H1 (cell line): ENCODE data around the gene FAM209B. TPM values are rescaled to one million over a fixed set of nuclear protein-coding genes. Genes with fewer than 3 reads are reported as not detected.

Experiments
- CTCF ChIA-PET: fragments of 300-600 bp; sonication (Branson Sonifier 250); formaldehyde crosslinking; loops from one replicate; lab custom pipeline; 2021; ENCODE audit not compliant: partially characterized antibody; lab: Charles Lee
- POLR2A ChIA-PET: fragments of 300-600 bp; sonication (Branson Sonifier 250); formaldehyde crosslinking; loops from one replicate; lab custom pipeline; 2021; ENCODE audit warnings: inconsistent platforms; ENCODE audit not compliant: partially characterized antibody; lab: Charles Lee
- DNase-seq, 2 experiments: peaks; one replicate each; pipeline versions ENCODE4 v3.0.0 to v3.0.0-alpha.2; 2010 to 2022; ENCODE audit warnings: low spot score in 2 of 2, low read depth in 1 of 2, mixed read lengths in 1 of 2
- FAIRE-seq: peaks from 2 replicates; lab custom pipeline; 2011; peaks lifted over from hg19 to GRCh38; lab: Jason Lieb, UNC
- H2AFZ ChIP-seq: 2 replicates; pipeline ENCODE4 v1.8.1; 2012; ENCODE audit warnings: low read length, inconsistent platforms
- H2AK5ac ChIP-seq: 2 replicates; pipeline ENCODE4 v1.6.1; 2013; ENCODE audit warnings: low read depth, low read length
- H2BK120ac ChIP-seq: replicated peaks from 2 replicates; pipeline ENCODE3; 2013; ENCODE audit warnings: low read depth, low read length, inconsistent platforms
- H2BK12ac ChIP-seq: 2 replicates; pipeline ENCODE4 v1.6.1; 2013; ENCODE audit warnings: low read depth, low read length
- H2BK15ac ChIP-seq: 2 replicates; pipeline ENCODE4 v1.6.1; 2013; ENCODE audit warnings: low read length
- H2BK20ac ChIP-seq: 2 replicates; pipeline ENCODE4 v1.6.1; 2013; ENCODE audit warnings: low read length
- H2BK5ac ChIP-seq: 2 replicates; pipeline ENCODE4 v1.6.1; 2013; ENCODE audit warnings: low read depth, low read length
- H3K14ac ChIP-seq: 2 replicates; pipeline ENCODE4 v1.6.1; 2013; ENCODE audit warnings: inconsistent platforms; ENCODE audit not compliant: insufficient read length
- H3K18ac ChIP-seq: 2 replicates; pipeline ENCODE4 v1.6.1; 2013; ENCODE audit warnings: low read length; ENCODE audit errors: extremely low read depth
- H3K23ac ChIP-seq: 2 replicates; pipeline ENCODE4 v1.6.1; 2013; ENCODE audit warnings: inconsistent platforms; ENCODE audit not compliant: insufficient read length
- H3K23me2 ChIP-seq: 2 replicates; pipeline ENCODE4 v1.6.1; 2013; ENCODE audit warnings: low read depth, low read length
- H3K27ac ChIP-seq: 2 replicates; pipeline ENCODE4 v1.6.1; 2011; ENCODE audit warnings: low read depth, low read length, inconsistent platforms
- H3K27me3 ChIP-seq, 4 experiments: replicated peaks in 1 of 4; 1 replicate in 1 of 4; 2 replicates in 3 of 4; pipeline versions ENCODE4 v1.6.1 to v1.8.1; 2011 to 2013; ENCODE audit warnings: low read length in 3 of 4, mild to moderate bottlenecking in 3 of 4, inconsistent platforms in 2 of 4, mixed read lengths in 2 of 4, moderate library complexity in 1 of 4; ENCODE audit not compliant: control insufficient read depth in 3 of 4, insufficient read depth in 3 of 4; ENCODE audit errors: extremely low read depth in 1 of 4
- H3K36me3 ChIP-seq, 4 experiments: 2 replicates each; pipeline versions ENCODE4 v1.6.1 to v1.8.1; 2011 to 2013; ENCODE audit warnings: mild to moderate bottlenecking in 4 of 4, low read length in 3 of 4, moderate library complexity in 2 of 4, control low read depth in 1 of 4, inconsistent platforms in 1 of 4; ENCODE audit not compliant: insufficient read depth in 4 of 4, control insufficient read depth in 2 of 4
- H3K4ac ChIP-seq: replicated peaks from 2 replicates; pipeline ENCODE3; 2013; ENCODE audit warnings: low read length, low read depth, mixed read lengths, inconsistent platforms; ENCODE audit not compliant: insufficient read length
- H3K4me1 ChIP-seq, 4 experiments: replicated peaks in 1 of 4; 1 replicate in 1 of 4; 2 replicates in 3 of 4; pipeline versions ENCODE4 v1.6.1 to v1.8.1; 2011 to 2013; ENCODE audit warnings: low read length in 3 of 4, inconsistent platforms in 2 of 4, mixed read lengths in 1 of 4; ENCODE audit not compliant: insufficient read depth in 4 of 4, control insufficient read depth in 3 of 4
- H3K4me2 ChIP-seq, 2 experiments: 2 replicates each; pipeline versions ENCODE4 v1.6.1 to v1.8.1; 2011 to 2013; ENCODE audit warnings: low read depth in 2 of 2, low read length in 2 of 2, control low read depth in 1 of 2, inconsistent platforms in 1 of 2, mild to moderate bottlenecking in 1 of 2; ENCODE audit not compliant: insufficient read depth in 1 of 2
- H3K4me3 ChIP-seq, 4 experiments: fragments of 200-600, 300-600 bp in 1 of 4; sonication (generic), shearing (Covaris generic), sonication (Bioruptor Twin) in 1 of 4; 2 replicates each; pipeline versions ENCODE4 v1.5.1 to v1.8.1; 2011 to 2016; ENCODE audit warnings: low read length in 4 of 4, low read depth in 3 of 4, control low read depth in 2 of 4, inconsistent platforms in 2 of 4, mild to moderate bottlenecking in 2 of 4, mixed read lengths in 1 of 4, moderate library complexity in 1 of 4; ENCODE audit not compliant: insufficient read depth in 2 of 4; ENCODE audit errors: extremely low read depth in 1 of 4
- H3K56ac ChIP-seq: replicated peaks from 2 replicates; pipeline ENCODE3; 2013; ENCODE audit warnings: low read depth, mild to moderate bottlenecking, mixed read lengths, low read length, inconsistent platforms; ENCODE audit not compliant: insufficient read length
- H3K79me1 ChIP-seq: 2 replicates; pipeline ENCODE4 v1.6.1; 2013; ENCODE audit warnings: low read depth, low read length, control low read depth
- H3K79me2 ChIP-seq, 2 experiments: 2 replicates each; pipeline versions ENCODE4 v1.6.1 to v1.8.1; 2012 to 2013; ENCODE audit warnings: low read length in 2 of 2, mild to moderate bottlenecking in 2 of 2, inconsistent platforms in 1 of 2; ENCODE audit not compliant: insufficient read depth in 2 of 2, control insufficient read depth in 1 of 2
- H3K9ac ChIP-seq, 4 experiments: replicated peaks in 1 of 4; 1 replicate in 1 of 4; 2 replicates in 3 of 4; pipeline versions ENCODE4 v1.6.1 to v1.8.1; 2011 to 2013; ENCODE audit warnings: low read depth in 3 of 4, low read length in 3 of 4, control low read depth in 2 of 4, mild to moderate bottlenecking in 2 of 4, moderate library complexity in 2 of 4, inconsistent platforms in 1 of 4; ENCODE audit errors: extremely low read depth in 1 of 4
- H3K9me3 ChIP-seq, 2 experiments: 2 replicates each; pipeline versions ENCODE4 v1.6.1 to v1.8.1; 2012 to 2013; ENCODE audit warnings: mild to moderate bottlenecking in 2 of 2, moderate library complexity in 2 of 2, control low read depth in 1 of 2, inconsistent platforms in 1 of 2, low read depth in 1 of 2, low read length in 1 of 2, mixed read lengths in 1 of 2; ENCODE audit not compliant: insufficient read depth in 2 of 2
- H4K20me1 ChIP-seq, 2 experiments: replicated peaks in 1 of 2; 2 replicates each; pipeline versions ENCODE3 to v1.8.1; 2011 to 2013; ENCODE audit warnings: inconsistent platforms in 2 of 2, low read length in 2 of 2, mild to moderate bottlenecking in 1 of 2; ENCODE audit not compliant: insufficient read depth in 2 of 2, control insufficient read depth in 1 of 2
- H4K5ac ChIP-seq: 2 replicates; pipeline ENCODE4 v1.6.1; 2013; ENCODE audit warnings: low read length, low read depth, mixed read lengths, inconsistent platforms; ENCODE audit not compliant: insufficient read length
- H4K8ac ChIP-seq: 2 replicates; pipeline ENCODE4 v1.8.0; 2013; ENCODE audit warnings: mild to moderate bottlenecking, moderate library complexity, low read length, inconsistent platforms; ENCODE audit not compliant: insufficient read depth; ENCODE audit errors: extremely low read depth
- H4K91ac ChIP-seq: replicated peaks from 2 replicates; pipeline ENCODE3; 2013; ENCODE audit warnings: low read length, mixed read lengths, inconsistent platforms; ENCODE audit not compliant: insufficient read length
- ASH2L ChIP-seq: fragments of 200-600, 300-600 bp; sonication (generic); IDR thresholded peaks from one replicate; pipeline ENCODE4 v1.7.1; 2017; ENCODE audit warnings: low read length
- BCL11A ChIP-seq, 2 experiments: IDR thresholded peaks; one replicate each; pipeline ENCODE4 v1.6.1; 2011; ENCODE audit warnings: low read depth in 2 of 2, low read length in 2 of 2, mild to moderate bottlenecking in 2 of 2
- CTBP2 ChIP-seq: IDR thresholded peaks from 2 replicates; pipeline ENCODE4 v1.7.0; 2011; ENCODE audit warnings: borderline replicate concordance, mild to moderate bottlenecking, moderate library complexity, mixed read lengths, low read length; ENCODE audit not compliant: insufficient read depth, insufficient read length
- E2F6 ChIP-seq: IDR thresholded peaks from 2 replicates; pipeline ENCODE4 v1.6.1; 2012; ENCODE audit warnings: inconsistent platforms
- KDM1A ChIP-seq: fragments of 200-600, 300-600 bp; sonication (generic); IDR thresholded peaks from 2 replicates; pipeline ENCODE4 v1.7.1; 2016; ENCODE audit warnings: mild to moderate bottlenecking, low read length, borderline replicate concordance
- POLR2AphosphoS5 ChIP-seq: IDR thresholded peaks from 2 replicates; pipeline ENCODE4 v1.6.1; 2011; ENCODE audit warnings: low read depth, low read length
- SAP30 ChIP-seq: fragments of 300-600 bp; sonication (generic); IDR thresholded peaks from 2 replicates; pipeline ENCODE4 v1.7.1; 2012; ENCODE audit warnings: low read length, moderate library complexity, mild to moderate bottlenecking, inconsistent platforms; ENCODE audit not compliant: insufficient read depth, insufficient replicate concordance
- SRF ChIP-seq: IDR thresholded peaks from 2 replicates; pipeline ENCODE4 v1.6.1; 2011; ENCODE audit warnings: mild to moderate bottlenecking, low read depth, low read length, moderate library complexity
- TBP ChIP-seq: IDR thresholded peaks from 2 replicates; pipeline ENCODE4 v1.6.1; 2011; ENCODE audit warnings: low read depth, low read length, improper control_type of control experiment
- TCF12 ChIP-seq: IDR thresholded peaks from 2 replicates; pipeline ENCODE4 v1.6.1; 2011; ENCODE audit warnings: low read depth, mild to moderate bottlenecking, low read length
- USF2 ChIP-seq: IDR thresholded peaks from 2 replicates; pipeline ENCODE4 v1.6.1; 2011; ENCODE audit warnings: low read length, improper control_type of control experiment
- YY1 ChIP-seq: IDR thresholded peaks from 2 replicates; pipeline ENCODE4 v1.6.1; 2011; ENCODE audit warnings: low read depth, mild to moderate bottlenecking, low read length
- WGBS, 2 experiments: shearing (Covaris generic) in 1 of 2; methylation state at CpG; one replicate each; pipeline versions ENCODE4 v1.1.6 to v1.1.7; 2013 to 2015; ENCODE audit warnings: low lambda C conversion rate in 2 of 2, mixed read lengths in 2 of 2, inconsistent platforms in 1 of 2, low coverage in 1 of 2, missing lambda C conversion rate in 1 of 2; ENCODE audit not compliant: insufficient replicate concordance in 2 of 2, insufficient coverage in 1 of 2, insufficient read length in 1 of 2; ENCODE audit errors: extremely low coverage in 1 of 2, missing lambda C conversion rate in 1 of 2; 5-methylcytosine and 5-hydroxymethylcytosine counted together
- polyA plus RNA-seq, 7 experiments: library from polyadenylated mRNA; depleted of rRNA in 3 of 7; stranded (reverse) in 5 of 7; unstranded in 2 of 7; fragments of >200 nt in 5 of 7; fragments of 200-250 nt in 2 of 7; gene quantifications; 1 replicate in 5 of 7; 2 replicates in 1 of 7; 4 replicates in 1 of 7; pipeline versions ENCODE4 v1.2.1 to v1.2.3, GENCODE V29; 2011 to 2013; ENCODE audit warnings: missing spikeins in 2 of 7, mixed read lengths in 2 of 7
- total RNA-seq: library from RNA; stranded (reverse); fragmentation: NEBNext Ultra II Directional; extraction: Animal tissue kit (Norgen Biotek cat#: 25700); gene quantifications from 2 replicates; pipeline ENCODE4 v1.2.1, GENCODE V29; 2021

FAM209B gene
- total and polyA plus RNA-seq, 2 of the 8 experiments (the other 6 are each of a cell fraction or from before 2014, with no cell fraction given): 0.29 TPM; not detected in 1

GRCh38 chr20:56518721-56519398, 14.2 kb upstream of the FAM209B start:
- Histone ChIP-seq H3K27me3 (no peaks in the 10 kb centered on the region), H3K27ac (no peak overlapping the region), H3K14ac (no peak overlapping the region), H3K79me1 (no peaks in the 10 kb centered on the region), H4K91ac (no peak overlapping the region), H2AFZ (no peak overlapping the region), H4K20me1 (no peaks in the 10 kb centered on the region), H2BK12ac (no peak overlapping the region), H3K4me1 (no peaks in the 10 kb centered on the region), H3K23ac (no peak overlapping the region), H3K79me2 (no peaks in the 10 kb centered on the region), H3K4me2 (no peak overlapping the region), H3K9ac (no peak overlapping the region), H3K4ac (no peak overlapping the region), H3K36me3 (peaks cover 0 to 31% (median 23%) of the 10 kb centered on the region in 4 experiments; a peak in 6 of 8 replicates), H3K4me3 (no peak overlapping the region), H3K23me2 (no peaks in the 10 kb centered on the region), H4K5ac (no peak overlapping the region), H2BK120ac (no peak overlapping the region), H2AK5ac (no peak overlapping the region), H4K8ac (no peak overlapping the region), H3K18ac (no peak overlapping the region), H3K56ac (no peak overlapping the region), H2BK5ac (no peak overlapping the region), H3K9me3 (peaks cover 7 to 21% of the 10 kb centered on the region in 2 experiments; a peak in 2 of 4 replicates), H2BK15ac (no peak overlapping the region), H2BK20ac (no peak overlapping the region)
- DNase-seq (no peak), FAIRE-seq (no peak)
- POLR2A ChIA-PET: no interaction called here
- WGBS, 2 experiments: 94% methylated on average over 10 of the region's 10 CpGs; no CpG with 5 or more reads in 1 of the 2 experiments
- CTCF ChIA-PET: no interaction called here
- TF ChIP-seq CTBP2 (no peak), ASH2L (no peak), YY1 (no peak), SRF (no peak), TBP (no peak), BCL11A (IDR thresholded peaks at IDR 0.05; ENCODE audit: low read depth in 2 of 2, low read length in 2 of 2) (no peak), TCF12 (no peak), E2F6 (no peak), KDM1A (no peak), POLR2AphosphoS5 (no peak), SAP30 (no peak), USF2 (no peak)
